Lung (tissue), 12 donors: ENCODE results near the gene EZR. TPM values are rescaled to one million over a fixed set of nuclear protein-coding genes. Genes with fewer than 3 reads are reported as not detected.
A peak's percentile ranks its signal among the peaks of the same experiment; 100 is the strongest.

ENCODE experiments used
- ATAC-seq: fragments of 200-7000 bp; cut with Tn5 transposase; one replicate; pipeline ENCODE4 v1.9.1; 2020; ENCODE audit warnings: moderate number of reproducible peaks; ENCODE audit not compliant: insufficient read depth, low FRiP score
- DNase-seq, 3 donors: peaks; one replicate each; pipeline ENCODE4 v3.0.0-alpha.2; 2013 to 2017
- H3K27ac ChIP-seq, 2 donors: one replicate each; pipeline ENCODE4 v1.5.1; 2013; ENCODE audit warnings: mild to moderate bottlenecking in 2 of 2, moderate library complexity in 2 of 2, control low read depth in 1 of 2, inconsistent platforms in 1 of 2, low read depth in 1 of 2, low read length in 1 of 2
- H3K27me3 ChIP-seq, 3 donors: one replicate each; pipeline ENCODE4 v1.5.1; 2013; ENCODE audit warnings: low read length in 2 of 3; ENCODE audit not compliant: control insufficient read depth in 3 of 3, insufficient read depth in 3 of 3
- H3K36me3 ChIP-seq, 4 donors: one replicate each; pipeline ENCODE4 v1.5.1; 2013; ENCODE audit warnings: low read length in 4 of 4, mild to moderate bottlenecking in 1 of 4, moderate library complexity in 1 of 4; ENCODE audit not compliant: control insufficient read depth in 4 of 4, insufficient read depth in 4 of 4
- H3K4me1 ChIP-seq, 5 donors: one replicate each; pipeline ENCODE4 v1.5.1; 2013; ENCODE audit warnings: low read length in 5 of 5, mild to moderate bottlenecking in 2 of 5, moderate library complexity in 1 of 5; ENCODE audit not compliant: control insufficient read depth in 5 of 5, insufficient read depth in 5 of 5
- H3K4me3 ChIP-seq: one replicate; pipeline ENCODE4 v1.5.1; 2013; ENCODE audit warnings: mild to moderate bottlenecking, control low read depth, moderate library complexity
- H3K9ac ChIP-seq, 2 donors: one replicate each; pipeline ENCODE4 v1.5.1; 2013; ENCODE audit warnings: low read length in 2 of 2, control low read depth in 1 of 2; ENCODE audit not compliant: insufficient read depth in 1 of 2
- H3K9me3 ChIP-seq, 4 donors: one replicate each; pipeline ENCODE4 v1.5.1; 2013; ENCODE audit warnings: low read length in 3 of 4, mild to moderate bottlenecking in 1 of 4, moderate library complexity in 1 of 4; ENCODE audit not compliant: control insufficient read depth in 4 of 4, insufficient read depth in 3 of 4
- CTCF ChIP-seq: IDR thresholded peaks from 2 replicates; pipeline ENCODE4 v1.5.1; 2012; ENCODE audit warnings: mild to moderate bottlenecking; ENCODE audit errors: control extremely low read depth, extremely low read depth
- WGBS, 2 donors: extraction: QIAGEN DNeasy Blood & Tissue Kit; methylation state at CpG; one replicate each; pipeline ENCODE4 v1.1.7; 2013; 5-methylcytosine and 5-hydroxymethylcytosine counted together
- polyA plus RNA-seq, 2 donors: library from polyadenylated mRNA; stranded (reverse); fragments of 200-250 nt; gene quantifications; one replicate each; pipeline ENCODE4 v1.2.1, GENCODE V29; 2013
- total RNA-seq, 2 donors: library from RNA; depleted of rRNA in 1 of 2; stranded (reverse); fragments of >200 nt in 1 of 2; gene quantifications; one replicate each; pipeline ENCODE4 v1.2.1, GENCODE V29; 2014 to 2021
- donor health status: control.
- donor health status: control.
- donor health status: Bipolar disorder and iron deficiency.
- donor health status: healthy.
- donor health status: DM: yes; HTN: yes; CAD: no.

EZR gene
- total and polyA plus RNA-seq, 4 donors = 168 to 452 (median 198) TPM

GRCh38 chr6:158853880-158854213, 34.7 kb upstream of the EZR start:
- Histone ChIP-seq H3K9ac (no peak overlapping the region), H3K9me3 (no peaks in the 10 kb centered on the region), H3K27ac (peak overlapping the region in 1 of 2 donors; percentile 90), H3K4me3 (no peak overlapping the region), H3K4me1 (peaks cover 4 to 22% (median 8%) of the 10 kb centered on the region in 5 donors), H3K27me3 (no peaks in the 10 kb centered on the region), H3K36me3 (no peaks in the 10 kb centered on the region)
- ATAC-seq (no peak), DNase-seq (no peak)
- no peak for TF ChIP-seq CTCF
- WGBS, 2 donors = 74 to 85% methylated on average over 6 of the region's 6 CpGs

- H3K27ac ChIP-seq = peak overlapping the region in 1 of 2 donors; percentile 90
- H3K9ac ChIP-seq = peak overlapping the region in 1 of 2 donors; percentile 15
- ATAC-seq = peak; percentile 86
- peak; percentile 80 to 90 (median 87) for DNase-seq
- no peak for TF ChIP-seq CTCF
- no peaks in the 10 kb centered on the region for H3K27me3 ChIP-seq
- H3K4me3 ChIP-seq = no peak overlapping the region
- WGBS, 2 donors = 45 to 58% methylated on average over 13 of the region's 13 CpGs
- H3K4me1 ChIP-seq = peaks cover 4 to 22% (median 8%) of the 10 kb centered on the region in 5 donors
- no peaks in the 10 kb centered on the region for H3K9me3 ChIP-seq
- no peaks in the 10 kb centered on the region for H3K36me3 ChIP-seq
Observed at GRCh38 chr6:158853072-158853879, 34.1 kb upstream of the EZR start.

GRCh38 chr6:158852312-158853071, 33.3 kb upstream of the EZR start:
- Histone ChIP-seq H3K4me3 (no peak overlapping the region), H3K4me1 (peaks cover 4 to 21% (median 8%) of the 10 kb centered on the region in 5 donors), H3K9me3 (no peaks in the 10 kb centered on the region), H3K36me3 (no peaks in the 10 kb centered on the region), H3K27me3 (no peaks in the 10 kb centered on the region), H3K9ac (peak overlapping the region in 1 of 2 donors; percentile 15), H3K27ac (peak overlapping the region in 1 of 2 donors; percentile 89)
- DNase-seq (no peak), ATAC-seq (no peak)
- TF ChIP-seq CTCF = no peak
- WGBS, 2 donors = 87 to 90% methylated on average over 11 of the region's 11 CpGs
